ENCODE results near the gene KRT74. TPM values are rescaled to one million over a fixed set of nuclear protein-coding genes. Genes with fewer than 3 reads are reported as not detected.

Gene KRT74
- total RNA-seq, 4 donors from 2014 or later: not detected

Other genes with a start within 250 kb of the KRT74 start
- not detected for gene KRT85, start 206.4 kb downstream of the KRT74 start, total RNA-seq
- not detected for gene KRT84, start 188.2 kb downstream of the KRT74 start, total RNA-seq
- not detected for gene KRT82, start 167.5 kb downstream of the KRT74 start, total RNA-seq
- gene KRT75, start 139.5 kb downstream of the KRT74 start, total RNA-seq: not detected
- gene KRT6B, start 121.7 kb downstream of the KRT74 start, total RNA-seq: not detected
- gene KRT6C, start 100.0 kb downstream of the KRT74 start, total RNA-seq: not detected
- under 1 TPM in 1 of 4 donors, not detected in 3; 0.30 TPM for gene KRT6A, start 80.6 kb downstream of the KRT74 start, total RNA-seq
- 1 to 10 TPM in 1 of 4 donors, under 1 TPM in 1, not detected in 2; 0.22 to 2.7 TPM for gene KRT5, start 53.4 kb downstream of the KRT74 start, total RNA-seq
- gene KRT71, start 20.7 kb downstream of the KRT74 start, total RNA-seq: not detected
- not detected for gene KRT72, start 27.6 kb upstream of the KRT74 start, total RNA-seq
- not detected for gene KRT73, start 44.7 kb upstream of the KRT74 start, total RNA-seq
- gene KRT2, start 78.4 kb upstream of the KRT74 start, total RNA-seq: not detected
- gene KRT1, start 106.6 kb upstream of the KRT74 start, total RNA-seq: not detected
- gene KRT77, start 129.7 kb upstream of the KRT74 start, total RNA-seq: not detected
- gene KRT76, start 203.5 kb upstream of the KRT74 start, total RNA-seq: not detected
- gene KRT3, start 222.3 kb upstream of the KRT74 start, total RNA-seq: not detected
- not detected for gene KRT4, start 240.3 kb upstream of the KRT74 start, total RNA-seq